ENCODE results near the gene TNFRSF19. TPM values are rescaled to one million over a fixed set of nuclear protein-coding genes. Genes with fewer than 3 reads are reported as not detected.

Gene TNFRSF19
- total and polyA plus RNA-seq, 4 donors, result 0.27 to 2.8 (median 0.91) TPM

- TF ChIP-seq, protein P1, sequence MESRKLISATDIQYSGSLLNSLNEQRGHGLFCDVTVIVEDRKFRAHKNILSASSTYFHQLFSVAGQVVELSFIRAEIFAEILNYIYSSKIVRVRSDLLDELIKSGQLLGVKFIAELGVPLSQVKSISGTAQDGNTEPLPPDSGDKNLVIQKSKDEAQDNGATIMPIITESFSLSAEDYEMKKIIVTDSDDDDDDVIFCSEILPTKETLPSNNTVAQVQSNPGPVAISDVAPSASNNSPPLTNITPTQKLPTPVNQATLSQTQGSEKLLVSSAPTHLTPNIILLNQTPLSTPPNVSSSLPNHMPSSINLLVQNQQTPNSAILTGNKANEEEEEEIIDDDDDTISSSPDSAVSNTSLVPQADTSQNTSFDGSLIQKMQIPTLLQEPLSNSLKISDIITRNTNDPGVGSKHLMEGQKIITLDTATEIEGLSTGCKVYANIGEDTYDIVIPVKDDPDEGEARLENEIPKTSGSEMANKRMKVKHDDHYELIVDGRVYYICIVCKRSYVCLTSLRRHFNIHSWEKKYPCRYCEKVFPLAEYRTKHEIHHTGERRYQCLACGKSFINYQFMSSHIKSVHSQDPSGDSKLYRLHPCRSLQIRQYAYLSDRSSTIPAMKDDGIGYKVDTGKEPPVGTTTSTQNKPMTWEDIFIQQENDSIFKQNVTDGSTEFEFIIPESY (IDR thresholded peaks at IDR 0.05), result no peak
Observed at GRCh38 chr13:23683084-23683483, 112.9 kb downstream of the TNFRSF19 start (continued).

- H3K9ac ChIP-seq (ENCODE audit: low read depth in 1 of 2, low read length in 2 of 2), result no peak overlapping the region
- TF ChIP-seq, protein P2, sequence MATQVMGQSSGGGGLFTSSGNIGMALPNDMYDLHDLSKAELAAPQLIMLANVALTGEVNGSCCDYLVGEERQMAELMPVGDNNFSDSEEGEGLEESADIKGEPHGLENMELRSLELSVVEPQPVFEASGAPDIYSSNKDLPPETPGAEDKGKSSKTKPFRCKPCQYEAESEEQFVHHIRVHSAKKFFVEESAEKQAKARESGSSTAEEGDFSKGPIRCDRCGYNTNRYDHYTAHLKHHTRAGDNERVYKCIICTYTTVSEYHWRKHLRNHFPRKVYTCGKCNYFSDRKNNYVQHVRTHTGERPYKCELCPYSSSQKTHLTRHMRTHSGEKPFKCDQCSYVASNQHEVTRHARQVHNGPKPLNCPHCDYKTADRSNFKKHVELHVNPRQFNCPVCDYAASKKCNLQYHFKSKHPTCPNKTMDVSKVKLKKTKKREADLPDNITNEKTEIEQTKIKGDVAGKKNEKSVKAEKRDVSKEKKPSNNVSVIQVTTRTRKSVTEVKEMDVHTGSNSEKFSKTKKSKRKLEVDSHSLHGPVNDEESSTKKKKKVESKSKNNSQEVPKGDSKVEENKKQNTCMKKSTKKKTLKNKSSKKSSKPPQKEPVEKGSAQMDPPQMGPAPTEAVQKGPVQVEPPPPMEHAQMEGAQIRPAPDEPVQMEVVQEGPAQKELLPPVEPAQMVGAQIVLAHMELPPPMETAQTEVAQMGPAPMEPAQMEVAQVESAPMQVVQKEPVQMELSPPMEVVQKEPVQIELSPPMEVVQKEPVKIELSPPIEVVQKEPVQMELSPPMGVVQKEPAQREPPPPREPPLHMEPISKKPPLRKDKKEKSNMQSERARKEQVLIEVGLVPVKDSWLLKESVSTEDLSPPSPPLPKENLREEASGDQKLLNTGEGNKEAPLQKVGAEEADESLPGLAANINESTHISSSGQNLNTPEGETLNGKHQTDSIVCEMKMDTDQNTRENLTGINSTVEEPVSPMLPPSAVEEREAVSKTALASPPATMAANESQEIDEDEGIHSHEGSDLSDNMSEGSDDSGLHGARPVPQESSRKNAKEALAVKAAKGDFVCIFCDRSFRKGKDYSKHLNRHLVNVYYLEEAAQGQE (IDR thresholded peaks at IDR 0.05), result no peak
- TF ChIP-seq EGR1 (IDR thresholded peaks at IDR 0.05; ENCODE audit: low read depth in 2 of 2) (no peak), HNF4G (IDR thresholded peaks at IDR 0.05) (no peak), RAD21 (IDR thresholded peaks at IDR 0.05) (no peak), RXRA (IDR thresholded peaks at IDR 0.05) (no peak), NR2F2 (IDR thresholded peaks at IDR 0.05) (no peak), HNF4A (conservative IDR thresholded peaks at IDR 0.05) (no peak), FOXA1 (IDR thresholded peaks at IDR 0.05) (no peak), ATF3 (IDR thresholded peaks at IDR 0.05) (no peak), GABPA (IDR thresholded peaks at IDR 0.05 in 1 of 2, conservative IDR thresholded peaks at IDR 0.05 in 1 of 2) (no peak), TAF1 (conservative IDR thresholded peaks at IDR 0.05) (no peak)
- TF ChIP-seq, protein P1 (IDR thresholded peaks at IDR 0.05), result no peak
- TF ChIP-seq, protein P3, sequence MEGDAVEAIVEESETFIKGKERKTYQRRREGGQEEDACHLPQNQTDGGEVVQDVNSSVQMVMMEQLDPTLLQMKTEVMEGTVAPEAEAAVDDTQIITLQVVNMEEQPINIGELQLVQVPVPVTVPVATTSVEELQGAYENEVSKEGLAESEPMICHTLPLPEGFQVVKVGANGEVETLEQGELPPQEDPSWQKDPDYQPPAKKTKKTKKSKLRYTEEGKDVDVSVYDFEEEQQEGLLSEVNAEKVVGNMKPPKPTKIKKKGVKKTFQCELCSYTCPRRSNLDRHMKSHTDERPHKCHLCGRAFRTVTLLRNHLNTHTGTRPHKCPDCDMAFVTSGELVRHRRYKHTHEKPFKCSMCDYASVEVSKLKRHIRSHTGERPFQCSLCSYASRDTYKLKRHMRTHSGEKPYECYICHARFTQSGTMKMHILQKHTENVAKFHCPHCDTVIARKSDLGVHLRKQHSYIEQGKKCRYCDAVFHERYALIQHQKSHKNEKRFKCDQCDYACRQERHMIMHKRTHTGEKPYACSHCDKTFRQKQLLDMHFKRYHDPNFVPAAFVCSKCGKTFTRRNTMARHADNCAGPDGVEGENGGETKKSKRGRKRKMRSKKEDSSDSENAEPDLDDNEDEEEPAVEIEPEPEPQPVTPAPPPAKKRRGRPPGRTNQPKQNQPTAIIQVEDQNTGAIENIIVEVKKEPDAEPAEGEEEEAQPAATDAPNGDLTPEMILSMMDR (IDR thresholded peaks at IDR 0.05; ENCODE audit: low read depth, low read length, missing input control), result no peak
- H3K4me3 ChIP-seq (ENCODE audit: low read depth in 1 of 3, low read length in 3 of 3), result no peak overlapping the region
- no peak for DNase-seq (ENCODE audit: low spot score)
- H3K36me3 ChIP-seq (ENCODE audit: control insufficient read depth in 4 of 4, insufficient read depth in 3 of 4, low read depth in 1 of 4, low read length in 3 of 4), result no peaks in the 10 kb centered on the region
- WGBS, result 94% methylated on average over 2 of the region's 2 CpGs
- H3K27me3 ChIP-seq (ENCODE audit: control insufficient read depth in 4 of 4, insufficient read depth in 4 of 4, low read length in 3 of 4), result no peaks in the 10 kb centered on the region
- H3K27ac ChIP-seq (ENCODE audit: low read depth in 1 of 2, low read length in 2 of 2), result no peak overlapping the region
- H3K4me1 ChIP-seq (ENCODE audit: control insufficient read depth in 4 of 4, insufficient read depth in 4 of 4, low read length in 3 of 4), result no peaks in the 10 kb centered on the region
- H3K9me3 ChIP-seq (ENCODE audit: control insufficient read depth in 4 of 4, low read length in 3 of 4), result no peaks in the 10 kb centered on the region
Observed at GRCh38 chr13:23684647-23685046, 114.4 kb downstream of the TNFRSF19 start.

All from liver (tissue), 9 donors.